BE2C (cell line): ENCODE data around the gene ADAD2.

Experiments used
- DNase-seq: peaks from one replicate; pipeline ENCODE4 v3.0.0-alpha.2; 2020
- H3K27me3 ChIP-seq: fragments of 250-450 bp; sonication (Bioruptor Pico); 2 replicates; pipeline ENCODE4 v1.5.1; 2020; ENCODE audit warnings: mild to moderate bottlenecking
- H3K36me3 ChIP-seq: fragments of 250-450 bp; sonication (Bioruptor Pico); 2 replicates; pipeline ENCODE4 v1.5.1; 2020; ENCODE audit warnings: mild to moderate bottlenecking
- H3K4me1 ChIP-seq: fragments of 250-450 bp; sonication (Bioruptor Pico); 2 replicates; pipeline ENCODE4 v1.5.1; 2020
- H3K4me3 ChIP-seq: 2 replicates; pipeline ENCODE4 v1.5.1; 2011; ENCODE audit warnings: low read depth, low read length
- H3K9me3 ChIP-seq: fragments of 250-450 bp; sonication (Bioruptor Pico); 2 replicates; pipeline ENCODE4 v1.5.1; 2020
- TF ChIP-seq, protein P1 (sequence below): IDR thresholded peaks from 2 replicates; pipeline ENCODE4 v1.5.1; 2012; ENCODE audit warnings: mild to moderate bottlenecking, low read depth, low read length

ADAD2 gene

GRCh38 chr16:84228256-84228838, 37.4 kb downstream of the ADAD2 start:
- TF ChIP-seq, protein P1, sequence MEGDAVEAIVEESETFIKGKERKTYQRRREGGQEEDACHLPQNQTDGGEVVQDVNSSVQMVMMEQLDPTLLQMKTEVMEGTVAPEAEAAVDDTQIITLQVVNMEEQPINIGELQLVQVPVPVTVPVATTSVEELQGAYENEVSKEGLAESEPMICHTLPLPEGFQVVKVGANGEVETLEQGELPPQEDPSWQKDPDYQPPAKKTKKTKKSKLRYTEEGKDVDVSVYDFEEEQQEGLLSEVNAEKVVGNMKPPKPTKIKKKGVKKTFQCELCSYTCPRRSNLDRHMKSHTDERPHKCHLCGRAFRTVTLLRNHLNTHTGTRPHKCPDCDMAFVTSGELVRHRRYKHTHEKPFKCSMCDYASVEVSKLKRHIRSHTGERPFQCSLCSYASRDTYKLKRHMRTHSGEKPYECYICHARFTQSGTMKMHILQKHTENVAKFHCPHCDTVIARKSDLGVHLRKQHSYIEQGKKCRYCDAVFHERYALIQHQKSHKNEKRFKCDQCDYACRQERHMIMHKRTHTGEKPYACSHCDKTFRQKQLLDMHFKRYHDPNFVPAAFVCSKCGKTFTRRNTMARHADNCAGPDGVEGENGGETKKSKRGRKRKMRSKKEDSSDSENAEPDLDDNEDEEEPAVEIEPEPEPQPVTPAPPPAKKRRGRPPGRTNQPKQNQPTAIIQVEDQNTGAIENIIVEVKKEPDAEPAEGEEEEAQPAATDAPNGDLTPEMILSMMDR, result no peak
- peak; percentile 78 for DNase-seq
- Histone ChIP-seq H3K36me3 (no peaks in the 10 kb centered on the region), H3K4me3 (no peak overlapping the region), H3K9me3 (no peaks in the 10 kb centered on the region), H3K4me1 (peaks cover 11% of the 10 kb centered on the region), H3K27me3 (no peaks in the 10 kb centered on the region)

- TF ChIP-seq, protein P1, result no peak
- Histone ChIP-seq H3K36me3 (no peaks in the 10 kb centered on the region), H3K4me3 (no peak overlapping the region), H3K4me1 (peaks cover 15% of the 10 kb centered on the region), H3K9me3 (no peaks in the 10 kb centered on the region), H3K27me3 (no peaks in the 10 kb centered on the region)
- DNase-seq, result no peak
Observed at GRCh38 chr16:84229471-84229870, 38.5 kb downstream of the ADAD2 start.

DNA sequence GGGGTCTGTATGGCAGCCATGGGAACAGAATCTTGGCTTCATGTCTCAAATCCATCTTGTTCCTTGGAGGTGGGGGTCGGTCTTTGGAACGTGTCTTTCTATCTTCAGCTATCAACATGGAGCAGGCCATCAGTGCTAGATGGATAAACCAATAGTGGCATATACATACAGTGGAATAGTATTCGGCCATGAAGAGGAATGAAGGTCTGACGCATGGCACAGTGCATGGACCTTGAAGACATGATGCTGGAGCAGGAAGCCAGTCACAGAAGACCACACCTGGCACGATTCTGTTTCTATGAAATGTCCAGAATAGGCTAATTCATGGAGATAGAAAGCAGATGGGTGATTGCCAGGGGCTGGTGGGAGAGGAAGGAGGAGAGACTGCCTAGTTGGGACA, 41.1 kb downstream of the ADAD2 start:
- Histone ChIP-seq H3K4me1 (peaks cover 21% of the 10 kb centered on the region), H3K9me3 (no peaks in the 10 kb centered on the region), H3K4me3 (no peak overlapping the region), H3K36me3 (no peaks in the 10 kb centered on the region), H3K27me3 (no peaks in the 10 kb centered on the region)
- TF ChIP-seq, protein P1, result no peak
- no peak for DNase-seq

DNA sequence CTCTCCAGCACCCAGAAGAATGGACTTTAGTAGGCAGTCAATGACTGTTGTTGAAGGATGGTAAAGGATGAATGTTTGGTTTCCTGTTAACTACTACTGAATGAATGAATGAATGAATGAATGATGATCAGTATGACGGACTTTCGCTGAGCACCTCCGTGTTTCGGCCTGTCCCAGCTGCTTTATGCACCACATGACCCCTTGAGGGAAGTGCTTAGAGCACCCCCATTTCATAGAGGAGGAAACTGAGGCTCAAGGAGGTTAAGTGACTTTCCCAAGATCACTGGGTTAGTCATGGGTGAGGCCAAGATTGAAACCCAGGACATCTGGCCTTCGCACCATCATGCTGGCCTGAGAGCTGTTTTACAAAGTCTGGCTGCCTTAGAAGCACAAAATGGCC, 42.0 kb downstream of the ADAD2 start:
- no peak for DNase-seq
- no peak overlapping the region for H3K4me3 ChIP-seq
- H3K9me3 ChIP-seq, result no peaks in the 10 kb centered on the region
- no peaks in the 10 kb centered on the region for H3K36me3 ChIP-seq
- H3K4me1 ChIP-seq, result peaks cover 17% of the 10 kb centered on the region
- TF ChIP-seq, protein P1, result no peak
- no peaks in the 10 kb centered on the region for H3K27me3 ChIP-seq

- no peak for DNase-seq
- Histone ChIP-seq H3K4me1 (peaks cover 12% of the 10 kb centered on the region), H3K4me3 (no peak overlapping the region), H3K9me3 (no peaks in the 10 kb centered on the region), H3K27me3 (no peaks in the 10 kb centered on the region), H3K36me3 (no peaks in the 10 kb centered on the region)
- TF ChIP-seq, protein P1, result no peak
Observed at GRCh38 chr16:84233748-84234147, 42.8 kb downstream of the ADAD2 start.

DNA sequence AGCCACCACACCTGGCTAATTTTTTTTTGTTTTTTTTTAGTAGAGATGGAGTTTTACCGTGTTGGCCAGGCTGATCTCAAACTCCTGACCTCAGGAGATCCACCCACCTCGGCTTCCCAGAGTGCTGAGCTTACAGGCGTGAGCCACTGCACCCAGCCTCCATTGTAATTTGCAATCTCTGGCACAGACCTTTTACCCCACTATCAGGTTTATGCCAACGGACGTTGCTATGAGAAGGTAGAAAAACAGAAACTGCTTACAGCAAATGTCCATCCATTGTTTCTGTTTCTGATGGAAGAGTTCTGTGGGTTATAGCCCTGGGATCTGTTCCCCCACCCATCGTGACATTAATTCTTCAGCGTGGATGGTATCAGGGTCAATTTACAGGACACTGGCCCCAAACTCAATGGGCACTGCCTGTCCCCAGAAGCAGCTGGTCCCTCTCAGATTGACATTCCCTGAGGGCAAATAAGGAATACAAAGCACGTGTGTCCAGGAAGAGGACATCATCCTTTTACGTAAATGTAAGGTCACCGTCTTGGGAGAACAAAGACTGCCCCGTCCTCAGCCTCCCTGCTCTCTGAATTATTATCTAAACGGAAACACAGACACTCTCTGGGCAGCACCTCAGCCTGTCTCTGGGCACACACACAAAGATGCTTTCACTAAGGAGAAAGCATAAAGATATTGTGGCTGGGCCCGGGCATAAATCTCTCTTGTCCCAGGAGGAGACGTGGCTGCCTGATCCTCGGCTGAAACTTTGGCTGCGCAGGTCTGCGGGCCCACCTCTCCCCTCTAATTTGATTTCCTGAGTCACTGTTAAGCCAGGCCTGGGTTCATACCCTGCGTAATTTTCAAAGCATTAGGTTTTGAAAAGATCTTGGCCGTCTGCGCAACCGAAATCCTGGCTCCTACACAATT, 43.6 kb downstream of the ADAD2 start:
- peak; percentile 72 for DNase-seq
- TF ChIP-seq, protein P1, result no peak
- Histone ChIP-seq H3K4me3 (peak overlapping the region; percentile 33), H3K27me3 (no peaks in the 10 kb centered on the region), H3K36me3 (no peaks in the 10 kb centered on the region), H3K9me3 (no peaks in the 10 kb centered on the region), H3K4me1 (peaks cover 11% of the 10 kb centered on the region; the same call in 1 of the 2 replicates)
